GM19452 (cell line): Measurements from ENCODE around the gene CDX2.
"Not testable (repeated sequence)": the region's sequence is repeated elsewhere in the genome, so short reads cannot be mapped to it uniquely, and the experiment has no call there.

Experiments used
- ATAC-seq: cut with Tn5 transposase; IDR thresholded peaks from one replicate; pipeline ENCODE4 v1.9.1; 2021; ENCODE audit not compliant: unreplicated experiment

The CDX2 gene

DNA sequence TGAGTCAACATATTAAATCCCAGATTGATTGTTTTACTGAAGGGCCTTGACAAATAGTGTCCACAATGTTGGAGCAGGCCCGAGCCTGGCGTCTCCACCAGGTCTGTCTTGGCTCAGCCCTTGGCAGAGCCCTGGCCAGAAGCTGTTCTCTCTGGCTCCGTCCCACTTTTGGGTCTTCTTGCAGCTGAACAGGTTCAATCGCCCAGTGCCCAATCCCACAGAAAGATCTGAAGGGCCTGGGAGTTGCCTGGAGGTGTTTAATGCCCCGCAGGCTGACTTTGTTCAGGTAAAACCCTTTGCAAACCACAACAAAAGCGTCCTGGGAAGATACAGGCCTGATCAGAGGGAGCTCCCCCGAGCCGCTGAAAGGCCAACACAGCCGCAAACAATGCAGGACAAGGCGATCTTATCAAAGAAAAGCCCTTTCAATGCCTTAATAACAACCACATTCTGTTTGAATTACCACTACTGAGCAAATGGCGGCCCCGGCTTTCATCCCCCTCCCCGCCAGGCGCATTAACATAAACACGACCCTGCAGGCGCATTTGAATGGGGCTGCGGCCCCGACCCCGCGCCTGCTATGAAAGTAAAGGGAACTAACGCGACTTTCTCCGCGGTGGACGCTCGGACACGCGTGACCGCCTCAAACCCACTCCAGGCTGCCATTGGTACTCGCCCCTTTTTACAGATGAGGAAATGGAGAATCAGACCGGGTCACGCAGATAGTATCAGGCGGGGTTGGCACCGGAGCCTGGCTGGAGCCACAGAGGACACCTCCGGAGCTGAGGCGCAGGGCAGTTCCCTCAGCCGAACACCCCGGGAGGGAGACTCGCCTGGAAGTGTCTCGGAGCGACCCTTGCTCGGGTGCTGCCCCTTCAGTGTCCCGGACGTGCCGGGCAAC is 3.1 kb downstream of the CDX2 start:
- no peak for ATAC-seq

DNA sequence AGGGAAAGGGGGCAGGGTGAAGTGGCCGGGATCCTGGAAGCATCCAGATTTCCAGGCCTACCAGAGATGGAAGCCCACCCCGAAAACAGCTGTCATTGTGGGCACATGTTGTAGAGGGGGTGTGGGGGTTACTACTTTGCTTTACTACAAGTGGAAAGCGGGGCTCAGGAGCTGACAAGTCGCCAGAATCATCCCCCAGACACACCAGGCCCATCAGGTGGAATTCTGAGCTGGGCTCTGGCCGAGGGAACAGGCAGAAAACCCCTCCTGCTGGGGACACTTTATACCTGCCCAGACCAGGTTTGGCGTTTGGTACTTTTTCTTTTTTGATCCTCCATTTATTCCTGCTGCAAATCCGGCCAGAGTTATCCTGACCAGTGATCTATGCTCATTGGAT is 3.8 kb downstream of the CDX2 start:
- ATAC-seq = no peak

DNA sequence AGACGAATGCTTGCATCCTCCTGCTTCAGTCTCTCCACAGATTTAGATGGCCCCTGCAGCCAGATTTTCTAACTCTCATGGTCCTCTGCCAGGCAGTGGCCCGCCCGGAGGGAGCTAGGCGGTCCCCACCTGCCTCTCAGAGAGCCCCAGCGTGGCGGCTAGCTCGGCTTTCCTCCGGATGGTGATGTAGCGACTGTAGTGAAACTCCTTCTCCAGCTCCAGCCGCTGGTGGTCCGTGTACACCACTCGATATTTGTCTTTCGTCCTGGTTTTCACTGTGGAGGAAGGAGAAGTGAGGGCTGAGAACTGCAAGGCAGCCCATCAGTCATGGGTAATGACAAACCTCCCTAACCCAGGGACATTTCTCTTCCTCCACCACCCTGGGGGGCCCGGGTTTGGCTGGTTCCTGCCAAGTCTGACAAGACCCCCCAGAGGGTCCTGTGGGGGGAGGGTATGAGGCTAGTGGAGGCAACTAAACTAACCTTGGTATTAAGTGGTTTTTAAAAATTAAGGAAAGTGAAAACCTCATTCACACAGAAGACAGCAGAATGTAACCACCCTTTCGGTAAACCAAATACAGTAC is 4.3 kb downstream of the CDX2 start:
- ATAC-seq = no peak

DNA sequence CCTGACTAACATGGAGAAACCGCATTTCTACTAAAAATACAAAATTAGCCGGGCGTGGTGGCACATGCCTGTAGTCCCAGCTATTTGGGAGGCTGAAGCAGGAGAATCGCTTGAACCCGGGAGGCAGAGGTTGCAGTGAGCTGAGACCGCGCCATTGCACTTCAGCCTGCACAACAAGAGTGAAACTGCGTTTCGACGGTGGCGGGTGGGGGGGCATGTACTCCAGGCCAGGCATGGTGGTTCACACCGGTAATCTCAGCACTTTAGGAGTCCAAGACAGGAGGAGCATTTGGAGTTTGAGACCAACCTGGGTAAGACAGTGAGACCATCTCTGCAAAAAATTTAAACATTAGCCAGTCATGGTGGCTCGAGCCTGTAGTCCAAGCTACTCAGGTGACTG is 4.9 kb downstream of the CDX2 start:
- not testable (repeated sequence) for ATAC-seq

DNA sequence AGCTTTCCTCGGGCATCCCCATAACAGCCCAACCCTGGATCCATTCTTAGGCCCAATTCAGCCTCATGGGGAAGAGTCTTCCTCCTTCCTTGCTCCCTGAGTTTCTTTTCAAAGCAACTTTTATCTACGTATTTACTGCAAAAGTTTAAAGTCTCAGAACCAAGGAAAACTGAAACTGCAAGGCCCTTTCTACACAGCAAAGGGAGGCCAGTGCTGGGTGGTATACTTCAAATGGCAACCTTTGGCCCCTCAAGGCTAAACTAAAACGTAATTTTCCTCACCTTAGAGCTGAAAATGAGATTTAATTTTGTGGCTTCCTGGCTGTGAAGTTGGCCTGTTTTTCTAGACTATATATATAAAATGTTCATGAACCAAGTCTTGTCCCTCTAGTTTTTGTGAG is 5.6 kb downstream of the CDX2 start:
- ATAC-seq = no peak

DNA sequence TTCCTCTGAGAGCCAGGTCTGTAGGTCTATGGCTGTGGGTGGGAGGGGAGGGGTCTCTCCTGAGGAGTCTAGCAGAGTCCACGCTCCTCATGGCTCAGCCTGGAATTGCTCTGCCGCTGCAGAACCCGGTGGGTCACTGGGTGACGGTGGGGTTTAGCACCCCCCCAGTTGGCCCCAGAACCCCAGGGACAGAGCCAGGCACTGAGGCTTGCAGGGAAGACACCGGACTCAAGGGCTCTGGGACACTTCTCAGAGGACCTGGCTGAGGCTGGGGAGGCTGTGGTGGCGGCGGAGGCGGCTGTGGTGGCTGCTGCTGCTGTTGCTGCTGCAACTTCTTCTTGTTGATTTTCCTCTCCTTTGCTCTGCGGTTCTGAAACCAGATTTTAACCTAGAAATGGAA is 6.1 kb downstream of the CDX2 start:
- ATAC-seq = no peak

DNA sequence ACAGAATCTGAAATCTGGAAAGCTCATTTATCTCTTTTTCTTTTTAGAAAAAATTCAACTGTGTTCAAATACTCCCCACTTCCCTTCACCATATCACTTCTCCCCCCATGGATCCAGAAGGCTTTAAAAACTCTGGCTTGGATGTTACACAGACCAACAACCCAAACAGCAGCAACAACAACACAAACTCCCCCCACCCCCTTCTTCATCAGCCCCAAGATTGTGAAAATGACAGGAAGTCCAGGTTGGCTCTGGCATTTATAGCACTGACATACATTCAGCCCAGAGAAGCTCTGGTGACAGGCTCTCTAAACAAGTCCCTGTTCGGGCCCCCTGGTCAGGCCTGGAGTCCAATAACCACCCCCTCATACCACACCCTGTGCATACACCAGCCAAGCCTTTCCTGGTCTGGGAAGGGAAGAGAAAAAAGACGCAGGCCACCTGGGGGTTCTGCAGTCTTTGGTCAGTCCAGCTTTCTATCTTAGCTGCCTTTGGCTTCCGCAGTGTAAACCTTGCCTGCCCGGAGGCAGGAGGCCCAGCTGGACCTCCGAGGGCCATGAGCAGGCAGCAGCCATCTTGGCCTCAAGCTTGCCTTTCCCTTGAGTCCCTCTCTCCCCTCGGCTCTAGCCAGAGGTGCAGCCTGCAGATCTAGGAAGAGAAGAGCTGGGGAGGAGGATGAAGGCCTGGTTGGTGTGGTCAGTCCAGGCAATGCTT is 6.8 kb downstream of the CDX2 start:
- ATAC-seq = no peak

DNA sequence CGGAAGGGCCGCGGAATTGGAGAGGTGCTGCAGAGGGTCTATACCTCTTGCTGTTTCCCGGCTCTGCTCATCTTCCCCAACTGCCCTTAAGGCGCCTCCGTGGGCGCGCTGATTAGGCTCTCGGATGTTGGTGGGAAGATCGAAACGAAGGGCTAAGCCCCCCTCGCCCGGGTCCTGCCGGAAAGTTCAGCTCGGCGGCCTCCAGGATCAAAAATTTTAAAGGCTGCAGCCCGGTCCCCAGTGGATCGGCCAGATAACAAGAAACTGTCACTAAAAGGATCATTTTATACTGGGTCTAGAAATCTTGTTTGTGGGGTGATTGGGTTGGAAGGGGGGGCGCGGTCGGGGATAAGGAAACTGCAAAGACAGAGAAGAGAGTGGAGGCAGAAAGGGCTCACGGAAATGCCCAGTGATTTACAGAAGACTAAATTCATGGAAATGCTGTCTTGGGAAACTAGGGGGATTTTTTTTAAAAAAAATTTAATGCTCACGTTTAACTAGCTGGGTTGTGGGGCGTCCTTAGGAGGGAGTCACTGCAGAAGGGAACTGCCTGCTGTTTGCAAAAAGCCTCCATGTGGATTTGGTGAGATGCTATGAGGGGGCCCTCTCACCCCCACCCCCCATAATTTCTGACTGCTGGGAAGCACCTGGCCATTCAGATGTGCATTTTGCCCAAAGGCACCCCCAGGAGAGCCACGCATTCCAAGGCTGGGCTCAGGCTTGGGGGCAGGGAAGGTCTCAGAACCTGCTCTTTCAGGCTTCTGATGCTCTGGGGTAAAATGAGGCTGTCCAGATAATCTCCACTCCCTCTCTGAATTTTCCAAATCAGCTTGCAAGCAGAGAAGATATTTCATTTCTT is 7.7 kb downstream of the CDX2 start:
- no peak for ATAC-seq

DNA sequence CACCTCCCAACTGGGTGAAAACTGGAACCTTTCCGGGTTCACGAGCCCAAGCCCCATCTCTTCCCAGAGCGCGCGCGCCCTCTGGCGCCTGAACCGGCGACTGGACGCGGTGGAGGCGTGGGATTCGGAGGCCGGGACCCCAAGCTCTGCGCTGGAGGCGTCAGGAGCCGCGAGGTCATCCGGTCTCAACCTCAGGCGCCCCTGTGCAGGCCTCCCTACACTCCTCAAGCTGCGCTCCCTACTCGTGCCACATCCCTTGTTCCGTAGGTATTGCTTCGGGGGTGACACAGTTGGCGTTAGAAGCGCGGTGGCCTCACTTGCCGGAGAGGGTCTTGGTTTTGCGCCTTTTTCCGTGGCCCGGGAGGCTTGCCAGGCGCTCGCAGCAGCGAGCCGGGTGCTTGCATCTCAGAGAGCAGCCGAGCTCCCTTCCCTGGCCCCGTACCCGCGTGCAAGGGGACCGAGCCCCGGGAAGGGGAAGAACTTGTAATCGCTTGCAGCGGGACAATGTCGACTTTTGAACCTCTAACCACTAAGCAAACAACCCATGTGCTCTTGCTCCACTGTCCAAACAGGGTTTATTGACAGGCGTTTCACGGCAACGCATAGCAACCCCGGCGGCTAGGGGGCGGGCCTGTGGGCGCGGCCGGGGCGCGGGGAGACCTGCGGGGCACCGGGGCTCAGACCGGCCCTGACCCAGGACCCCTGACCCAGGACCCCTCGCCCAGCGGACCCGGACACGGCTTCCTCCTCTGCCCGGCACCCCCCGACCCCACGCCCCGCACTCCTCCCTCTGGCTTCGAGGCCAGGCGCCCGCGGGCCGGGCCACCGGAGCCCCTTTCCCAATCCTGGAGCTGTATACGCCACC is 8.5 kb downstream of the CDX2 start:
- ATAC-seq = no peak

DNA sequence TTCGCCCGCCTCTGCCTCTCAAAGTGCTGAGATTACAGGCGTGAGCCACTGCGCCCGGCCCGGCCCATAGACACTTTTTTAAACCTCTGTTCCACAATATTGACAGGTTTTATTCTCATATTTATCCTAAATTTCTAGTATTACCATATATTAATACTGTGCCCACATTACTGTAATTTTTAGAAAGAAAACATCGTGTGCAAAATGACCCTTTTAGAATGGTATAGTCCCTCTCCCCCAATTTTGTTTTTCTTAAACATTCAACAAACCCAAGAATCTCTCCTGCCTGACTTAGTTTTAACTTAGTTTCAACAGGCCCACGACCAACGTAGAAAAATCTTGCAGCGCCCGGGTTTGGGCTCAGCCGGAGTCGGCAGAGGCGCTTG is 9.1 kb downstream of the CDX2 start:
- ATAC-seq = no peak

DNA sequence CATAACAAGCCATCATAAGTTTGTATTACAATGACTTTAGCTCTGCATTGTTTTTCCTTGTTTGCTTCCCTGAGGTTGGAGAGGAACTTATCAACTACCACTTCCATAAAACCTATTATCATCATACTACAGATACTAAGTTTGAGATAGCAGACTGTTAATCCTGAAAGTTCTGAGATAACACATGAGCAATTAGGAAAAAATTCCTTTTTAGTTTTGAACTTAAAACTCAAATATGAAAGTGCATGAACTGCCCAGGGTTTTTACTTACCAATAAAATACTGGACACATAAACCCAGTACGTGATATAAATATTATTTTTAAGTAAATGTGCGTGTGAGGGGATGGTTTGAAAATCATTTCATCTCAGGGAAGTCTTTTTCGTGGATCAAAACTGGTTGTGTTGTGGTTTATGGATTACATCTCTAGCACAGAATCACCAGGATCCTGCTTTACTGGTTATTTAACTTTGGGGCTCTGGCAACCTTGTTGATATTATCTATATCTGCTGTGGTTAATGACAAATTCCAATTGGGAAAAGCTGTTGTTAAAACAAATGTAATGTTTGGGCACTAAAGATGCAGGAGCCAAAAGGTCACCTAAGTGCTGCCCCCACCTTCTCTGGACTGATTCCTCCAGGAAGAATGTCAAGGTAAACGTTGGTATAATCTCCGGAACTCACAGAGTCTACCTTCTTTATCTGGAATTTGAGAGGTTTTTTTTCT is 12.4 kb downstream of the CDX2 start:
- no peak for ATAC-seq

DNA sequence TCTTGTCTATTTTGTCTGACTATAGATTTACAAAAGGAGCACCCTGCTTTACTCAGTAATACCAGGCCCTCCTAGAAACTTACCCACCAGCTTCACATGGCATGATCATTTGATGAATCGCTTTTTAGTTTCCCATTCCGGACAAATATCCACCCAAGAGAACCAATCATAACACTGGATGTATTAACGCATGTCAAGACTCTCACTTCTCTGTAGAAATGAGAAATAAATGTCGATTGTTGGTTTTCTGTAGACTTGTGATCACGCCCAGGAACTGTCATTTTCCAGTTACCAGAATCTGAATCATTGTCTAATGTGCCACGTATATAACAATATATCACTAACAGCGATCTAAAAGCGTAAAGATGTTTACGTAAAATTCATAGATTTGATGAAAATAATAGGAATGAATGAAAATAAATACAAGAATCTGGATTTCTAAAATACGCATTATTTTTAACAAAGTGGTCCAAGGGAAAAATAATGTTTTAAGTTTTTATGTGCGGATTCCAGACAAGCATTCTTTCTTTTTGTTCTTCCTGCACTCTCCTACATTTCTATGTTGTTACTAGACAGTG is 14.0 kb downstream of the CDX2 start:
- no peak for ATAC-seq

DNA sequence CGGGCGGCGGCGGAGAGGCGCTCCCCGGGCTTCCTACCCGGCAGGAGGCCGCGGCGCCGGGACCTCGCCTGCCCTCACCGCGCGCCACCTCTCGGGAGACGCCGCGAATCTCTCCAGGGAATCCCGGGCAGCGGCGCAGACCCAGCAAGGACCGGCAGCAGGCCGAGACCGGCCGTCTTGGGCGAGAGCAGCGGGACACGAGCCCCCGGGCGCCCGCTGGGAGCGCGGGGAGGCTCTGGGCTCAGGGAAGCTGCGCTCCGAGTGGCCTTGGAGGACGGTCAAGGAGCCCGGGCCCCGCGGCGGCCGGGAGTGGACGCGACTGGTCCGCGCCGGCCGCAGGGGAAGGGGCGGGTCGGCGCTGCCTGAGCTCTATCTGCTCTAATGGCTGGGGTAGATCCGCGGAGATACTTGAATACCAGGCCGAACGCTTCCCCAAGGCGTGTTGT is 14.7 kb downstream of the CDX2 start:
- peak; percentile 25 for ATAC-seq

DNA sequence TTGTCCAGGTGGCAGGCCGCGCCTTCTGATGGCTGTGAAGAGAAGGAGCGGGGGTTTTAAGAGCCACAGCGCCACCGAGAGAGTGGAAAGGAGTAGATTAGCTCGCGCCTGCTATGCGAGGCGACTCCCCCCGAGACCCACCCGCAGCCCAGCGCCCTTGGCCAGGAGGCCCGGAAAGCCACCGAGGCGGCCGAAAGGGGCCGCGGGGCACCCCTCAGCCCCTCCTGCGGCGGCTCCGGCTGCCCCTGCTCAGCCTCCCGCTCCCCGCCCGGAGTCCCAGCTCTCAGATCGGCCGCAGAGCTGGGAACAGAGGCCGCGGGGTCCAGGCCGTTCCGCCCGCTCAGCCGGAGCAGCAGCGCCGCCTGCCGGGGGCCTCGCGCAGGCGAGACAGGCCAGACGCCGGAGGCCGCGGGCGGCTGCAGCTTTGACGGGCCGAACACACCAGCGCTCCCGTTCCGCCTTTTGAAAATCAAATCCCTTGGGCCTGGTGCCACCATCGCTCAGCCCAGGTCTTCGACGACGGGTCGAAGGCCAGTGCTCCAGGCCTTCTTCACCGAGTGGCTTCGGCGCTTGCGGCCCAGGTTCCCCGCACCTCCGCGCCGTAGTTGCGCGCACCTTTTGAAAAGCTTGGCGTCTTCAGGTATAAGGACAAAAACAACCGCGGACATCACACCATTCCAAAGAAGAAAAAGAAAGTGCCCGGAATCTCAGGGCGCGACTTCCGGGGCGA is 15.3 kb downstream of the CDX2 start:
- peak; percentile 90 for ATAC-seq

DNA sequence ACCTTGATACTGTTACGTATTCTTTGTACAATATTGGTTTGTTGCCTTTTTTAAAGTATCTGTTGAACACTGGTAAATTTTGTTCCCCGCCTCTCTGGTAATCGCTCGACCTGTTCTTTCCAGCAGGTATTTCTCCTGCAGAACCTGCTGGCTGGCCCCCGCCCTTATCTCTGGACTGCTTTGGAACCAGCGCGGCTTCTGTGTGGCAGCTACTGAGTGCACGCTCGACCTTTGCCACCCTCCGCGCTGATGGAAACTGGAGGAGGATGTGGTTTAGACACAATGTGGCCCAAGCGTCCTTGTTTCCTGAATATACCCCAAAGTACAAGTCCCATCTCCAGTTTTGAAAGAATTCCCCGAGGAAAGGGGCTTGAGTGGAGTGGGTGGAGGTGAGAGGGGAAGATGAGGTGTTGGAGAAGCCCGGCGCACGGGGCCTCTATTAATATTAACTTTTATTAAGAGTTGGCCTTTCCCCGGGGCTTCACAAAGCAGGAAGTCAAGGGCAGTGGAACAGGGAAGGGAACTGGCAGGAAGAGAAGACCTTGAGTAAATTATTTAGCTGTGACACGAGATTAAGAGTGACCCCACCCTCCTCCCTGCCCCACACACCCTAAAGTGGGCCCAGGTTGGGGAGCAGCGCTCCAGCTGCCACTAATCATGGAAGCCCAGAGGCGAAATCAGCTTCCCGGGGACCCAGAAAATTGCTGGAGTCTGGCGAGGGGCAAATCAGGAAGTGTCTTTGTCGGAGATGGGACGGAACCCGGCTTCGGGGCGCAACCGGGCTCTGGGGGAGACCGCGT is 16.0 kb downstream of the CDX2 start:
- no peak for ATAC-seq

DNA sequence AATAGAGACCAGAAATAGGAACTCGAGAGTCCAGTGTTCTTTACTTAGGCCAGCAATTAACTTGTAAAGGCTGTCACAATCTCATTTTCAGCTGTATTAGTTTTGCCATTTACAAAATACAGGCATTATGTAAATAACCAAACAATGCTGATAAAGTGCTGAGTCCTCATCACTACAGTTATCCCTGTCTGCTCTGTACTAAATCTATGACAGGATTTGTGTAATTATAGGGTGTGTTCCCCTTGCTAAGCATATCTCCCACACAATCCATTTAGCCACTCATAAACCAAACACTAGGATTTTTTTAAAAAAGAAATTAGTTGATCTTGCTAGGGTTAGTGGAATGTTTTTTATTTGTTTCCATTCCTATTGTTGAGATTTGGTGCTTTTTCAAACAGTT is 26.1 kb downstream of the CDX2 start:
- no peak for ATAC-seq

DNA sequence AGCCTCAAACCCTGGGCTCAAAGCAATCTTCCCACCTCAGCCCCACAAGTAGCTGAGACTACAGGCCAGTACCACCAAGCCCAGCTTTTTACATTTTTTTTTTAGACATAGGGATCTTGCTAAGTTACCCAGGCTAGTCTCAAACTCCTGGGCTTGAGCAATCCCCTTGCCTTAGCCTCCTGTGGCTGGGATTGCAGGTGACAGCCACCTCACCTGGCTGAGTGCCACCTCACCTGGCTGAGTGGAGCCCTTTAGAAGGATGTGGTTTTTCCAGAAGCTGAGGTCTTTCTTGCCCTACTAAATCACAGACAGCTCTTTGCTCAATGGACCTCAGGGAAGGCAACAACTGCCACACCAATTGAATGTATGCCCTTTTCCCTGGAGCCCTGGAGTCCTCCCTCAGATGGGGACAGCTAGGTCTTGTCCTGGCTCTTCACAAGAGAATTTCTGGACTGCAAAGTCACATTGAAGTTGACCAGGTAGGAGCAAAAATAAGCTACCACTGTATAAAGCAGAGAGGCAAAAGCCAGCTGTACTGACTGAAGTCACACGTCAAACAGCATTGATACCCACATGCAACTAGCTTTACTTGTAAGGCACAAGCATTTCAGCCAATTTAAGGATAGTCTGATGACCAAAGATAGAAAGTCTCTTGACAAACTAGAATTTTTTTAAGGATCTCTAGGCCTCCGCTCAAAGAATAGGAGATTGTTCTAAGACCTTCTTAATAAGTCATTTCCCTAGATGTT is 35.4 kb downstream of the CDX2 start:
- no peak for ATAC-seq
